ENCODE measurements around the gene RSPH9. TPM values are rescaled to one million over a fixed set of nuclear protein-coding genes. Genes with fewer than 3 reads are reported as not detected.

RSPH9 gene
- total RNA-seq, 1 experiment from 2014 or later, result 0.28 TPM

GRCh38 chr6:43604174-43604573 lies 40.7 kb upstream of the RSPH9 start:
- in situ Hi-C loops (cut with HindIII; ENCODE audit: low pct_unique_long_range_greater_than_20kb, low sequenced_read_pairs), result no loop called here
- Histone ChIP-seq H3K4me3 (ENCODE audit: low read depth in 2 of 2, low read length in 2 of 2) (no peak overlapping the region), H3K36me3 (ENCODE audit: control insufficient read depth, insufficient read depth, low read length) (peaks cover 22% of the 10 kb centered on the region), H3K27me3 (ENCODE audit: control insufficient read depth, insufficient read depth, low read length) (no peaks in the 10 kb centered on the region), H3K27ac (ENCODE audit: low read length) (no peak overlapping the region), H3K9me3 (ENCODE audit: control insufficient read depth, insufficient read depth, low read depth, low read length) (no peaks in the 10 kb centered on the region), H3K4me1 (ENCODE audit: control insufficient read depth, insufficient read depth, low read length) (no peaks in the 10 kb centered on the region)
- POLR2A ChIA-PET, result interaction anchor here (0.6 kb wide), 1 partner anchor 9 kb away, joined by 3 read pairs; no protein-coding TSS in a partner anchor
- BruUV-seq (replicated peaks), result no TSS peak
- intact Hi-C loops (cut with micrococcal nuclease; ENCODE audit: unreplicated experiment), result no loop called here
- ATAC-seq (no peak), DNase-seq (ENCODE audit: low read depth, low spot score) (no peak)
- TF ChIP-seq REST (IDR thresholded peaks at IDR 0.05; ENCODE audit: insufficient read depth in 1 of 2, low read depth in 2 of 2, low read length in 1 of 2), result no peak
- no peak for TF ChIP-seq CTCF (IDR thresholded peaks at IDR 0.05)
- TF ChIP-seq SIN3A (IDR thresholded peaks at IDR 0.05; ENCODE audit: borderline replicate concordance, insufficient read depth, low read depth, low read length), result no peak
- TF ChIP-seq TCF7L2 (IDR thresholded peaks at IDR 0.05; ENCODE audit: low read depth, low read length), result no peak
- no peak for TF ChIP-seq POLR2AphosphoS5 (IDR thresholded peaks at IDR 0.05; ENCODE audit: low read depth, low read length)
- CTCF ChIA-PET, result no interaction called here

- TF ChIP-seq REST (IDR thresholded peaks at IDR 0.05; ENCODE audit: insufficient read depth in 1 of 2, low read depth in 2 of 2, low read length in 1 of 2), result no peak
- TF ChIP-seq CTCF (IDR thresholded peaks at IDR 0.05), result no peak
- no peak for TF ChIP-seq POLR2AphosphoS5 (IDR thresholded peaks at IDR 0.05; ENCODE audit: low read depth, low read length)
- TF ChIP-seq SIN3A (IDR thresholded peaks at IDR 0.05; ENCODE audit: borderline replicate concordance, insufficient read depth, low read depth, low read length), result no peak
- no peak for TF ChIP-seq TCF7L2 (IDR thresholded peaks at IDR 0.05; ENCODE audit: low read depth, low read length)
- no peak for ATAC-seq
- no peak overlapping the region for H3K27ac ChIP-seq (ENCODE audit: low read length)
- POLR2A ChIA-PET, result no interaction called here
- H3K27me3 ChIP-seq (ENCODE audit: control insufficient read depth, insufficient read depth, low read length), result no peaks in the 10 kb centered on the region
- no TSS peak for BruUV-seq (replicated peaks)
- no peak for DNase-seq (ENCODE audit: low read depth, low spot score)
- H3K9me3 ChIP-seq (ENCODE audit: control insufficient read depth, insufficient read depth, low read depth, low read length), result no peaks in the 10 kb centered on the region
- CTCF ChIA-PET, result no interaction called here
- intact Hi-C loops (cut with micrococcal nuclease; ENCODE audit: unreplicated experiment), result loop anchor here (5.0 kb wide), 1 partner anchor 471 kb away; no protein-coding TSS in a partner anchor
- no peak overlapping the region for H3K4me3 ChIP-seq (ENCODE audit: low read depth in 2 of 2, low read length in 2 of 2)
- H3K36me3 ChIP-seq (ENCODE audit: control insufficient read depth, insufficient read depth, low read length), result peaks cover 18% of the 10 kb centered on the region
- in situ Hi-C loops (cut with HindIII; ENCODE audit: low pct_unique_long_range_greater_than_20kb, low sequenced_read_pairs), result no loop called here
- no peaks in the 10 kb centered on the region for H3K4me1 ChIP-seq (ENCODE audit: control insufficient read depth, insufficient read depth, low read length)
Measured at GRCh38 chr6:43606019-43606418, 38.8 kb upstream of the RSPH9 start.
